CD4-positive, alpha-beta T cell treated with Interleukin-6 for 4 hours (primary cell): ENCODE data around the gene PHKA2.
"Not testable (repeated sequence)": the region's sequence is repeated elsewhere in the genome, so short reads cannot be mapped to it uniquely, and the experiment has no call there.

Source experiments
- DNase-seq: peaks from one replicate; pipeline ENCODE4 v3.0.0-alpha.2; 2020; ENCODE audit warnings: mixed read lengths

Gene PHKA2

GRCh38 chrX:18983666-18984380 lies at the start of gene PHKA2:
Gene PHKA2 (minus strand): TSS chrX:18984114. CDS start chrX:18983932, 182 bp downstream.
- peak; percentile 32 for DNase-seq

GRCh38 chrX:19030805-19031204 lies 46.9 kb upstream of the PHKA2 start:
- no peak for DNase-seq

- DNase-seq, result no peak
Observed at GRCh38 chrX:19028560-19028959, 44.6 kb upstream of the PHKA2 start.

- DNase-seq, result no peak
Observed at GRCh38 chrX:19024366-19024765, 40.5 kb upstream of the PHKA2 start.

GRCh38 chrX:19019996-19020395 lies 36.1 kb upstream of the PHKA2 start:
- DNase-seq, result no peak

GRCh38 chrX:19017271-19017670 lies 33.4 kb upstream of the PHKA2 start:
- DNase-seq, result no peak

- not testable (repeated sequence) for DNase-seq
Observed at GRCh38 chrX:19016614-19017013, 32.7 kb upstream of the PHKA2 start.

- DNase-seq, result no peak
Observed at GRCh38 chrX:19007868-19008267, 24.0 kb upstream of the PHKA2 start.

GRCh38 chrX:19007011-19007410 lies 23.1 kb upstream of the PHKA2 start:
- no peak for DNase-seq

- DNase-seq, result no peak
Observed at GRCh38 chrX:19005909-19006308, 22.0 kb upstream of the PHKA2 start.

GRCh38 chrX:19003756-19004155 lies 19.8 kb upstream of the PHKA2 start:
- no peak for DNase-seq

- no peak for DNase-seq
Observed at GRCh38 chrX:18998653-18999052, 14.7 kb upstream of the PHKA2 start.

GRCh38 chrX:18997916-18998315 lies 14.0 kb upstream of the PHKA2 start:
- DNase-seq, result no peak

- DNase-seq, result no peak
Observed at GRCh38 chrX:18996536-18996935, 12.6 kb upstream of the PHKA2 start.

GRCh38 chrX:18995221-18995620 lies 11.3 kb upstream of the PHKA2 start:
- DNase-seq, result no peak

- no peak for DNase-seq
Observed at GRCh38 chrX:18994713-18995112, 10.8 kb upstream of the PHKA2 start.

GRCh38 chrX:18992829-18993228 lies 8.9 kb upstream of the PHKA2 start:
- DNase-seq, result no peak

GRCh38 chrX:18985186-18985435 lies 1.2 kb upstream of the PHKA2 start:
- no peak for DNase-seq

- peak; percentile 90 for DNase-seq
Observed at GRCh38 chrX:18984381-18985185, 669 bp upstream of the PHKA2 start.

- DNase-seq, result no peak
Observed at GRCh38 chrX:18981124-18981807, 2.6 kb downstream of the PHKA2 start.

- not testable (repeated sequence) for DNase-seq
Observed at GRCh38 chrX:18980262-18980661, 3.7 kb downstream of the PHKA2 start.

GRCh38 chrX:18974993-18975392 lies 8.9 kb downstream of the PHKA2 start:
- DNase-seq, result no peak

GRCh38 chrX:18973527-18974192 lies 10.3 kb downstream of the PHKA2 start:
- no peak for DNase-seq
